MM.1S (cell line): ENCODE results near the gene CHST1.

ENCODE experiments used
- CTCF ChIP-seq: fragments of 300-600 bp; sonication (generic); IDR thresholded peaks from 2 replicates; pipeline ENCODE4 v1.5.1; 2016; ENCODE audit warnings: antibody characterized with exemption, low read length, mixed read lengths
- EZH2 ChIP-seq: fragments of 300-600 bp; sonication (generic); optimal IDR thresholded peaks from 2 replicates; pipeline ENCODE3; 2017; ENCODE audit warnings: low read depth, mild to moderate bottlenecking, antibody characterized with exemption, low read length, mixed read lengths
- EZH2phosphoT487 ChIP-seq: fragments of 300-600 bp; sonication (generic); IDR thresholded peaks from 2 replicates; pipeline ENCODE4 v1.6.1; 2018; ENCODE audit warnings: antibody characterized with exemption, low read length

GRCh38 chr11:45655831-45656230 is 9.6 kb downstream of the CHST1 start:
- TF ChIP-seq EZH2phosphoT487 (no peak), CTCF (no peak), EZH2 (no peak)
